Right cardiac atrium (tissue), 5 donors: Measurements from ENCODE around the gene UVSSA. TPM values are rescaled to one million over a fixed set of nuclear protein-coding genes. Genes with fewer than 3 reads are reported as not detected.
"Not testable (repeated sequence)": the region's sequence is repeated elsewhere in the genome, so short reads cannot be mapped to it uniquely, and the experiment has no call there.

Source experiments
- ATAC-seq, 2 donors: fragments of 200-7000 bp; cut with Tn5 transposase; one replicate each; pipeline versions ENCODE4 v1.8.0 to v1.9.1; 2020; ENCODE audit warnings: moderate library complexity in 2 of 2, mild to moderate bottlenecking in 1 of 2
- DNase-seq, 3 donors: peaks; one replicate each; pipeline ENCODE4 v3.0.0-alpha.2; 2020
- H3K27ac ChIP-seq: one replicate; pipeline ENCODE4 v1.5.1; 2013; ENCODE audit warnings: mild to moderate bottlenecking, low read length, control low read depth, moderate library complexity
- H3K27me3 ChIP-seq: one replicate; pipeline ENCODE4 v1.6.1; 2013; ENCODE audit not compliant: control insufficient read depth, insufficient read depth
- H3K4me1 ChIP-seq: one replicate; pipeline ENCODE4 v1.6.1; 2013; ENCODE audit warnings: low read length; ENCODE audit not compliant: control insufficient read depth, insufficient read depth
- H3K4me3 ChIP-seq: one replicate; pipeline ENCODE4 v1.5.1; 2013; ENCODE audit warnings: low read length, control low read depth
- H3K9me3 ChIP-seq: one replicate; pipeline ENCODE4 v1.6.1; 2013; ENCODE audit warnings: low read length; ENCODE audit not compliant: control insufficient read depth
- WGBS: extraction: QIAGEN DNeasy Blood & Tissue Kit; methylation state at CpG from one replicate; pipeline ENCODE4 v1.1.7; 2013; 5-methylcytosine and 5-hydroxymethylcytosine counted together
- intact Hi-C, 4 donors: fragments of 100-400 bp; cut with DNase I; formaldehyde crosslinking; loops; one replicate each; pipeline versions ENCODE4 v1.11.0 to v1.14.0; 2022 to 2023
- polyA plus RNA-seq: library from polyadenylated mRNA; stranded (reverse); fragments of 200-250 nt; gene quantifications from one replicate; pipeline ENCODE4 v1.2.3, GENCODE V29; 2013
- total RNA-seq, 4 donors: library from RNA; stranded (reverse); fragmentation: NEBNext Ultra II Directional; extraction: Animal tissue kit (Norgen Biotek cat#: 25700); gene quantifications; one replicate each; pipeline ENCODE4 v1.2.1, GENCODE V29; 2021
- donor health status: healthy with polysubstance abuse.
- donor health status: DM: no; HTN: yes; CAD: no.
- donor health status: DM: no; HTN: no; CAD: no.
- donor health status: DM: no; HTN: yes; CAD: no; lungs with severe emphysema.
- donor health status: DM: yes; HTN: yes; CAD: no.

UVSSA gene
- total and polyA plus RNA-seq, 5 donors: 5.0 to 8.8 (median 8.3) TPM

- Histone ChIP-seq H3K27me3 (no peaks in the 10 kb centered on the region), H3K27ac (no peak overlapping the region), H3K4me1 (no peaks in the 10 kb centered on the region), H3K4me3 (no peak overlapping the region), H3K9me3 (no peaks in the 10 kb centered on the region)
- peak in 2 of 3 donors; percentile 8 to 44 for DNase-seq
- intact Hi-C loops: no loop called here
- WGBS: 97% methylated on average over 44 of the region's 44 CpGs
- ATAC-seq: peak in 1 of 2 donors; percentile 25
Observed at GRCh38 chr4:1385373-1386340, 38.6 kb downstream of the UVSSA start.

DNA sequence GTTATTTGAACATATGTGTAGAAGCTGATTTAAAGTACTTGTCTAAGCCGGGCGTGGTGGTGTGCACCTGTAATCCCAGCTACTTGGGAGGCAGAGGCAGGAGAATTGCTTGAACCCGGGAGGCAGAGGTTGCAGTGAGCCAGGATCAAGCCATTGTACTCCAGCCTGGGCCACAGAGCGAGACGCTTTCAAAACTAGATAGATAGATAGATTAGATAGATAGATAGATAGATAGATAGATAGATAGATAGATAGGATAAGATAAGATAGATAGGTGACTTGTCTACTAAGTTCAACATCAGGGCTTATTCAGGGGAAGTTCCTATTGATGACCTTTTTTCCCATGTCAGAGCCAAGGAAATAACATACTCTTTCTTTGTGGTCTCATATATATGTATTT, 46.4 kb downstream of the UVSSA start:
- intact Hi-C loops: not testable (repeated sequence)

DNA sequence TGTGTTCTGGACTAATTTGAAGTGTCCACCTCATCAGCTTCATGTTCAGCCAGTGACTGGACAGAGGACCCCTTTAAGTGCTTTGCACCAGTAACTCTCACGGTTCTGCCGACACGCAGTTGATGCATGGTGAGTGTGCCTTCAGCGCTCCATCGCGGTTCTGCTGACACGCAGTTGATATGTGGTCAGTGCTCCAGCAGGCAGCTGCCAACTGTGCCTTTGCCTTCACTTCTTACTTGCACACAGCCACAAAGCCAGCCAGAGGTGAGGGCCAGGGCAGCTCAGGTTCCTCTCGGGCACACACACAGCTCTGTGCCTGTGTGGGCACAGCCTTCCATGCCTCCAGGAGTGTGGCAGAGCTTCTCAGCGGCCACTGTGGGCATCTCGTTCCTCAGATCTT, 46.9 kb downstream of the UVSSA start:
- H3K9me3 ChIP-seq: no peaks in the 10 kb centered on the region
- H3K27ac ChIP-seq: no peak overlapping the region
- 97% methylated on average over 10 of the region's 10 CpGs for WGBS
- intact Hi-C loops: no loop called here
- no peak for ATAC-seq
- H3K27me3 ChIP-seq: no peaks in the 10 kb centered on the region
- DNase-seq: peak; percentile 1 to 17 (median 12)
- no peak overlapping the region for H3K4me3 ChIP-seq
- no peaks in the 10 kb centered on the region for H3K4me1 ChIP-seq

More for the DNA sequence above, 46.4 kb downstream of the UVSSA start:
- not testable (repeated sequence) for H3K27ac ChIP-seq, ATAC-seq, H3K9me3 ChIP-seq, H3K4me1 ChIP-seq, H3K27me3 ChIP-seq, H3K4me3 ChIP-seq, DNase-seq
- WGBS: 97% methylated on average over 5 of the region's 5 CpGs

GRCh38 chr4:1394554-1395388, 47.8 kb downstream of the UVSSA start:
- H3K27ac ChIP-seq, H3K4me3 ChIP-seq, H3K27me3 ChIP-seq, intact Hi-C loops, H3K4me1 ChIP-seq, H3K9me3 ChIP-seq, ATAC-seq: not testable (repeated sequence)
- WGBS: 95% methylated on average over 50 of the region's 63 CpGs
- DNase-seq: peak; percentile 2 to 27 (median 20)

GRCh38 chr4:1395389-1395820, 48.4 kb downstream of the UVSSA start:
- intact Hi-C loops, H3K27ac ChIP-seq: not testable (repeated sequence)
- WGBS: 99% methylated on average over 26 of the region's 26 CpGs

DNA sequence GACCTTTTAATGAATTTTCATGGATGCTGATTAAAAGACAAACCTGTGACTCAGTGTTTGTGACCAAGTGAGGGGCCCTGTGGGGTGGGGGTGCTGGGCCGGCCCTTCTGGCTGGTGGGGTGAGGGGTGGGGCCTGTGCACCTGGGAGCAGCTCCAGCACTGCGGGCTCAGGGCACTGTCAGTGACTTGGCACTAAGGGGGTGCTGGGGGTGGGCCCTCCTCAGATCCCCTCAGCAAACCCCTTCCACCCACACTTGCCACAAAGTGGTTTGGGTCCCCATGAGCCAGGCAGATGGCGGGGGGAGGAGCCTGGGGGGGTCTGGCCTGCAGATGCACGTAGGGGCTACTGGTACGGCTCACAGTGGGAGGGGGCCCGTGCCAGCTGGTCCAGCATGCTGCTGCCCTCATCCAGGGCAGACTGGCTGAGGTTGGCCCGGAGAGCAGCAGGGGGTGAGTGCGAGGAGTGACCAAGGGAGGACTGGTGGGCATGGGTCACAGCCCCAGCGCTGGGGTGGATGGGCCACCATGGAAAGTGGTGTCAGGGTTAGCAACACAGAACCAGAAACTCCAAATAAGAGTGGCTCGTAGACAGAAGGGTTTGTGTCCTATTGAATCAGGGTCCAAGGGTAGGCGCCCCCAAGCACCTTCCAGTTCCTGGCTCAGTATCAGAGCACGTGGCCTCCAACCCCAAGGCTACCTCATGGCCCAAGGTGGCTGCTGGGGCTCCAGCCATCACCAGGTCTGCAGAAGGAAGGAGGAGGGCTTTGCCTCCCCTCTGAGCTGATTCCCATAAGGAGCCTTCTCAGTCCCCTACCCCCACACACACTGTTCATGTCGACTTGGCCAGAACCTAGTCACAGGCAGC, 49.2 kb downstream of the UVSSA start:
- no peak overlapping the region for H3K27ac ChIP-seq
- 88% methylated on average over 13 of the region's 13 CpGs for WGBS
- no peaks in the 10 kb centered on the region for H3K27me3 ChIP-seq
- intact Hi-C loops: no loop called here
- H3K9me3 ChIP-seq: no peaks in the 10 kb centered on the region
- DNase-seq (peak; percentile 10 to 38 (median 36)), ATAC-seq (peak; percentile 14 to 24)
- H3K4me3 ChIP-seq: no peak overlapping the region
- no peaks in the 10 kb centered on the region for H3K4me1 ChIP-seq

More at GRCh38 chr4:1395389-1395820, 48.4 kb downstream of the UVSSA start:
- H3K9me3 ChIP-seq, H3K27me3 ChIP-seq, ATAC-seq, H3K4me1 ChIP-seq, H3K4me3 ChIP-seq: not testable (repeated sequence)
- peak in 1 of 3 donors; percentile 21 for DNase-seq

DNA sequence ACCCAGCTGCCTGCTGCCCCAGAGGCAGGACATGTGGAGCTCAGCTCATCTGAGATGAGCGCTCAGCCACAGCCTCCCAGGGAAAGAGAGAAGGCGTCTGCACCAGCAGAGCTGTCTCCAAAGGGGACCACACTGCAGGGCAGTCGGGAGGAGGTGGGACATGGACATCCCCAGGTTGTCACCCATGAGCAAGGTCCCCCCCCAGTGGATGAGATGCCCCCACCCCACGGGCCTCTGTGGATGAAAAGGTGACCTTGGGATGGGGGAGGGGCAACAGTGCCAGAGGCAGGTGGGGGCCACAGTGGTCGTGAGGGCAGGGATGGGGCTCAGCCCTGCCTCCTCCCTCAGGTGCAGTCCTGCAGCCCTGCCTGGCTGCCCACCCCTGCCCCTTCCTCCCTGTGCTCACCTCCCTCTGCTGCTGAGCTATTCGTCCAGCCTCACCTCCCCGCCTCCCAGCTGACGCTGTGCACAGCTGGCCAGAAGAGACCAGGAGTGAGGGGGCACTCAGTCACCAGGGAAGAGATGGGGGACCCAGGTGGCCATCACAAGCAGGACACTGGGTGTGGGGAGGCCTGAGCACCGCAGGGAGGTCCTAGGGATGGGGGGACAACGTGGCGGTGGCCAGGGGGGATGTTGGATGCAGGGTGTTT, 49.9 kb downstream of the UVSSA start:
- no peaks in the 10 kb centered on the region for H3K9me3 ChIP-seq
- DNase-seq (peak; percentile 6 to 39 (median 22)), ATAC-seq (no peak)

DNA sequence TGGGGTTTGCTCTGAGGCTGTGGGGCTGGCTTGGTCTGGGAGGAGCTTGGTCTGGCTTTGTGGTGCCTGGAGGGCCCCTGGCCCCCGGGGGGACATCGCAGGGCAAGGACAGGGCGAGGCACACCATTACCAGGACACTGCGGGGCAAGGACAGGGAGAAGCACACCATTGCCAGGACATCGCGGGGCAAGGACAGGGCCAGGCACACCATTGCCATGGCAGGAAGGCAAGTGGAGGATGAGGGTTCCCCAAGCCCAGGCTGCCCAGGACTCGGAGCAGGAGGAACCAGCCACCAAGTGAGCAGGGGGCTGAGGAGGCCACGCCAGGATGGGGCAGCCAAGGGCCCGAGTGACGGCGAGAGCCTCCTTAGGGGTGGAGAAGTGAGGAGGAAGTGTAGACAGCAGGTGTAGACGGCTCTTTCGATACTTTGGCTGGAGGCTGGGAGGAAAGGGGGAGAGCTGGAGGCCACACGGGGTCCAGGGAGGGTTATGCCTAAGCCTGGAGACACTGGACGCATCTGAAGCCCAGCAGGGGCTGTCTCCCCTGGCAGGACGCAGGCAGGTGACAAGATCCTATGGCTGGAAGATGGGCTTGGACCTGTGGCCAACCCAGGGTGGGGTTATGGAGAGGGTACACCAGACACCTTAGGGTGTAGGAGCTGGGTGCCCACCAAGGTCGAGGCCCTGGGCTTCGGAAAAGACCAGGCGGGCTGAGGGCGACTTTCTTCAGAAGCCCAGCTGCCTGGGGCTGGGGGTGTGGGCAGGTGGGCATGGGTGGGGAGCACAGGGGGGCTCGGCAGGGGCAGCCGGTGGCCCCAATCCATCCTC, 51.9 kb downstream of the UVSSA start:
- peak; percentile 8 to 33 (median 30) for DNase-seq
- no peaks in the 10 kb centered on the region for H3K27me3 ChIP-seq
- no peak for ATAC-seq

More for the DNA sequence above, 49.9 kb downstream of the UVSSA start:
- no peaks in the 10 kb centered on the region for H3K27me3 ChIP-seq
- intact Hi-C loops: no loop called here
- 97% methylated on average over 11 of the region's 11 CpGs for WGBS
- no peak overlapping the region for H3K4me3 ChIP-seq
- H3K27ac ChIP-seq: no peak overlapping the region
- no peaks in the 10 kb centered on the region for H3K4me1 ChIP-seq

GRCh38 chr4:1399508-1400190, 52.6 kb downstream of the UVSSA start:
- WGBS: 87% methylated on average over 15 of the region's 15 CpGs
- intact Hi-C loops: no loop called here
- Histone ChIP-seq H3K4me1 (no peaks in the 10 kb centered on the region), H3K4me3 (no peak overlapping the region), H3K27me3 (no peaks in the 10 kb centered on the region), H3K9me3 (no peaks in the 10 kb centered on the region), H3K27ac (no peak overlapping the region)
- DNase-seq: peak; percentile 1 to 31 (median 30)
- no peak for ATAC-seq

More for the DNA sequence above, 51.9 kb downstream of the UVSSA start:
- Histone ChIP-seq H3K9me3 (no peaks in the 10 kb centered on the region), H3K4me1 (no peaks in the 10 kb centered on the region), H3K4me3 (no peak overlapping the region), H3K27ac (no peak overlapping the region)
- WGBS: 90% methylated on average over 22 of the region's 22 CpGs
- intact Hi-C loops: no loop called here
